A172 (cell line): ENCODE results near the gene AK5. TPM values are rescaled to one million over a fixed set of nuclear protein-coding genes. Genes with fewer than 3 reads are reported as not detected.

Source experiments
- DNase-seq: peaks from one replicate; pipeline ENCODE4 v3.0.0-alpha.2; 2015; ENCODE audit warnings: low spot score
- total RNA-seq: library from RNA; depleted of rRNA; stranded (reverse); fragments of >200 nt; shearing (Covaris generic); gene quantifications from 2 replicates; pipeline ENCODE4 v1.2.3, GENCODE V29; 2014

The AK5 gene
- total RNA-seq, 1 experiment from 2014 or later: 2.0 TPM

- no peak for DNase-seq
These were observed 68.4 kb downstream of the AK5 start for GRCh38 chr1:77350012-77350770.

GRCh38 chr1:77354536-77354935 lies 72.7 kb downstream of the AK5 start:
- DNase-seq: no peak

GRCh38 chr1:77355010-77355409 lies 73.2 kb downstream of the AK5 start:
- DNase-seq: no peak

- DNase-seq: no peak
These were observed 74.3 kb downstream of the AK5 start for GRCh38 chr1:77356136-77356535.

- no peak for DNase-seq
These were observed 78.4 kb downstream of the AK5 start for GRCh38 chr1:77360256-77360655.

GRCh38 chr1:77361621-77362020 lies 79.8 kb downstream of the AK5 start:
- no peak for DNase-seq

GRCh38 chr1:77370161-77370560 lies 88.3 kb downstream of the AK5 start:
- DNase-seq: no peak

GRCh38 chr1:77370583-77371306 lies 88.9 kb downstream of the AK5 start:
- DNase-seq: peak; percentile 75

- peak; percentile 0 for DNase-seq
These were observed 89.6 kb downstream of the AK5 start for GRCh38 chr1:77371396-77371795.

GRCh38 chr1:77373702-77374101 lies 91.9 kb downstream of the AK5 start:
- DNase-seq: no peak

GRCh38 chr1:77375541-77375940 lies 93.7 kb downstream of the AK5 start:
- DNase-seq: no peak

- DNase-seq: no peak
These were observed 94.2 kb downstream of the AK5 start for GRCh38 chr1:77375990-77376389.

GRCh38 chr1:77378723-77379535 lies 97.1 kb downstream of the AK5 start:
- peak; percentile 65 for DNase-seq

GRCh38 chr1:77382366-77382765 lies 100.5 kb downstream of the AK5 start:
- DNase-seq: no peak

- DNase-seq: no peak
These were observed 101.4 kb downstream of the AK5 start for GRCh38 chr1:77383236-77383635.

GRCh38 chr1:77385551-77385950 lies 103.7 kb downstream of the AK5 start:
- DNase-seq: no peak

- no peak for DNase-seq
These were observed 104.5 kb downstream of the AK5 start for GRCh38 chr1:77386276-77386675.

GRCh38 chr1:77387553-77387952 lies 105.7 kb downstream of the AK5 start:
- no peak for DNase-seq

- DNase-seq: no peak
These were observed 106.8 kb downstream of the AK5 start for GRCh38 chr1:77388661-77389060.

GRCh38 chr1:77392486-77392885 lies 110.7 kb downstream of the AK5 start:
- no peak for DNase-seq

GRCh38 chr1:77394166-77394565 lies 112.3 kb downstream of the AK5 start:
- DNase-seq: peak; percentile 8

GRCh38 chr1:77395051-77395450 lies 113.2 kb downstream of the AK5 start:
- no peak for DNase-seq
